ENCODE results near the gene VTI1A. TPM values are rescaled to one million over a fixed set of nuclear protein-coding genes. Genes with fewer than 3 reads are reported as not detected.

VTI1A gene
- total RNA-seq, 3 donors from 2014 or later: 53.7 to 65.6 (median 59.2) TPM

- DNase-seq (ENCODE audit: low spot score in 2 of 2): no peak
- Histone ChIP-seq H3K27me3 (no peaks in the 10 kb centered on the region), H3K4me3 (no peak overlapping the region), H3K9me3 (no peaks in the 10 kb centered on the region), H3K4me1 (no peaks in the 10 kb centered on the region), H3K36me3 (no peaks in the 10 kb centered on the region), H3K27ac (no peak overlapping the region)
- TF ChIP-seq POLR2AphosphoS5 (IDR thresholded peaks at IDR 0.05): no peak
- TF ChIP-seq POLR2A (IDR thresholded peaks at IDR 0.05): no peak
- no peak for TF ChIP-seq CTCF (IDR thresholded peaks at IDR 0.05)
- intact Hi-C loops (cut with DNase I; ENCODE audit: low total_unique reads): no loop called here
Observed at GRCh38 chr10:112680586-112680985, 233.6 kb downstream of the VTI1A start.

GRCh38 chr10:112687647-112688046 lies 240.6 kb downstream of the VTI1A start:
- no peaks in the 10 kb centered on the region for H3K27me3 ChIP-seq
- H3K4me1 ChIP-seq: no peaks in the 10 kb centered on the region
- TF ChIP-seq CTCF (IDR thresholded peaks at IDR 0.05) (no peak), POLR2A (IDR thresholded peaks at IDR 0.05) (no peak), POLR2AphosphoS5 (IDR thresholded peaks at IDR 0.05) (no peak)
- H3K36me3 ChIP-seq: no peaks in the 10 kb centered on the region
- DNase-seq (ENCODE audit: low spot score in 2 of 2): no peak
- no peaks in the 10 kb centered on the region for H3K9me3 ChIP-seq
- intact Hi-C loops (cut with DNase I; ENCODE audit: low total_unique reads): no loop called here
- no peak overlapping the region for H3K4me3 ChIP-seq
- H3K27ac ChIP-seq: no peak overlapping the region

GRCh38 chr10:112689327-112690072 lies 242.5 kb downstream of the VTI1A start:
- Histone ChIP-seq H3K27ac (no peak overlapping the region), H3K36me3 (no peaks in the 10 kb centered on the region), H3K4me1 (no peaks in the 10 kb centered on the region), H3K4me3 (no peak overlapping the region), H3K27me3 (no peaks in the 10 kb centered on the region), H3K9me3 (no peaks in the 10 kb centered on the region)
- no peak for TF ChIP-seq CTCF (IDR thresholded peaks at IDR 0.05)
- no peak for TF ChIP-seq POLR2AphosphoS5 (IDR thresholded peaks at IDR 0.05)
- TF ChIP-seq POLR2A (IDR thresholded peaks at IDR 0.05): no peak
- DNase-seq (ENCODE audit: low spot score in 2 of 2): no peak
- intact Hi-C loops (cut with DNase I; ENCODE audit: low total_unique reads): no loop called here

DNA sequence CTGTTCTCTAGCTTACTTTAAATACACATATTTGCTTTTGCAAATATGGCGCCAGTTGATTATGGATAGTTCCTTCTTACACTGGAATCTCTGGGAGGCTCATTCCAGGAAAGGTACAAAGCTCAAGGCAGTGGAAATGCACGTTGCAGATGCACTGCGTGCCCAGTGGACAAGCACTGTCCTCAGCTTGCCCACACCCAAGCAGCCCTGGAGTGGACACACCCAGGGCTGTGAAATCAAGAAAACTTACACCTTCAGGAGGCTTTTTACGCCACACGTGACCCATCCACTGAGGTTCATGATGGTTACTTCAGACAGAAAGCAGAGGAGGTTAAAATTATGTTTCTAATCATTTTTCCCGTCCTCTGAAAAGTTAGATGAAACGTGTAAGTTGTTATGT lies 248.5 kb downstream of the VTI1A start:
- Histone ChIP-seq H3K27ac (no peak overlapping the region), H3K4me3 (no peak overlapping the region), H3K36me3 (no peaks in the 10 kb centered on the region), H3K27me3 (no peaks in the 10 kb centered on the region), H3K9me3 (no peaks in the 10 kb centered on the region), H3K4me1 (no peaks in the 10 kb centered on the region)
- TF ChIP-seq POLR2AphosphoS5 (IDR thresholded peaks at IDR 0.05): no peak
- TF ChIP-seq POLR2A (IDR thresholded peaks at IDR 0.05): no peak
- no peak for TF ChIP-seq CTCF (IDR thresholded peaks at IDR 0.05)
- intact Hi-C loops (cut with DNase I; ENCODE audit: low total_unique reads): no loop called here
- no peak for DNase-seq (ENCODE audit: low spot score in 2 of 2)

DNA sequence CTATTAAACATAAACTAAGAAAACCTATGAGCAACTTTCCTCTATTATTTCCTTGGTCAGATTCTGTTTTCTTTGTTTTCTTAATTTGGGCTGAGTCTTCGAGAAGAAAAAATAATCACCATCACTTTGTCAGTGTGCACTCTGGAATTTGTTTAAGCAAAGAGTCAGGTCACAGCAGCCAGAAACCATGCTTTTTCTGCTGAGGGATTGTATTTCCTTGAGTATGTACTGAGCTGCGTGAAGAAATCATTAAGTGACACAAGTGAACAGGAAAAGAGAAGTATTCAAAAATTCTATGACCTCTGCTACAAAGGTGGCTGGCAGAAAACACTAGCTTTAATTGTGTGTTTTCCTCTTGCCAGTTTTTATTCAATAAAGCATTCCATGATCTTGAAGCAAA lies 249.6 kb downstream of the VTI1A start:
- no peak for DNase-seq (ENCODE audit: low spot score in 2 of 2)
- H3K36me3 ChIP-seq: no peaks in the 10 kb centered on the region
- H3K27ac ChIP-seq: no peak overlapping the region
- no peaks in the 10 kb centered on the region for H3K9me3 ChIP-seq
- H3K4me1 ChIP-seq: no peaks in the 10 kb centered on the region
- TF ChIP-seq POLR2AphosphoS5 (IDR thresholded peaks at IDR 0.05) (no peak), CTCF (IDR thresholded peaks at IDR 0.05) (no peak), POLR2A (IDR thresholded peaks at IDR 0.05) (no peak)
- no peak overlapping the region for H3K4me3 ChIP-seq
- no peaks in the 10 kb centered on the region for H3K27me3 ChIP-seq
- intact Hi-C loops (cut with DNase I; ENCODE audit: low total_unique reads): no loop called here

Measured in breast epithelium (tissue), 4 donors.